Measurements from ENCODE around the gene CARD19. TPM values are rescaled to one million over a fixed set of nuclear protein-coding genes. Genes with fewer than 3 reads are reported as not detected.

CARD19 gene
- total and polyA plus RNA-seq, 9 of the 15 experiments (the other 6 are each of a cell fraction or from before 2014, with no cell fraction given): 0.90 to 34.9 (median 14.6) TPM

DNA sequence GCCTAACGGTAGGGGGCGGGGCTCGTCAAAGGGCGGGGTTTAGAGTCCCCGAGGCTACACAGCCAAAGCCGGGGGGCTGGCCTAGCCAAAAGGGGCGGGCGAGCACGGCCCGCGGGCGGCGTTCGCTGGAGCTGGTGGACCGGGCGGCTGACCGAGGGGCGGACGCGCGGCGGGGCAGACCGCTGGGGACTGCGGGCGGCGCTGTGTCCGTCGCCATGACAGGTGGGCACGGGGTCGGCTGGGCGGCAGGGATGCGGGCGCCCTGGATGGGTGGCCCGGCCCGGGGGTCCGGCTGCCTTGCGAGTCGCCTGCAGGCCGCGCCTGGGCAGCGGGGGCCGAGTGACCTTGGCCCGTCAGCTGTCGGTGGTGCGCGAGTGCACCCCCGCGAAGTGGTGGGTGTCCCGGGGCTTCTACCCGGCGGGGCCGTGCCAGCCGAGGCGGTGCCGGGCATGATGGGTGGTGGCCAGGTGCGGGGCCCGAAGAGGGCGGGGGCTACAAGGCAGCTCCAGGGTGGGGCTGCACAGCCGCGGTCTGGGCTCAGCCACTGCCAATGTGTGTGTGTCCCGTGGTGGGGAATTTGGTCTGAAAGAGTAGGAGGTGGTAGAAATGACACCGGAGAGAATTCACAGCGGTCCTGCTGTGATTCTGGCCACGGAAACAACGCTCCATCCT, at the start of gene CARD19 (continued):
- TF ChIP-seq CXXC5 (CRISPR knock-in tag; IDR thresholded peaks at IDR 0.05): peak; percentile 31
- TF ChIP-seq ZBTB1 (CRISPR knock-in tag; IDR thresholded peaks at IDR 0.05; ENCODE audit: borderline replicate concordance, low read depth): no peak
- TF ChIP-seq ZNF184 (CRISPR knock-in tag; IDR thresholded peaks at IDR 0.05): no peak
- peak in 1 of 2 experiments; percentile 68; a peak in 2 of 4 replicates for TF ChIP-seq MAZ (CRISPR knock-in tag; conservative IDR thresholded peaks at IDR 0.05 in 1 of 2, IDR thresholded peaks at IDR 0.05 in 1 of 2)
- TF ChIP-seq EP300 (IDR thresholded peaks at IDR 0.05; ENCODE audit: low read length): no peak
- TF ChIP-seq ZNF583 (CRISPR knock-in tag; IDR thresholded peaks at IDR 0.05): no peak
- TF ChIP-seq EP400 (IDR thresholded peaks at IDR 0.05): no peak
- no peak for TF ChIP-seq CREM (IDR thresholded peaks at IDR 0.05; ENCODE audit: low read depth)
- TF ChIP-seq GATAD2A (IDR thresholded peaks at IDR 0.05): 0 out of 2 replicates have a peak, but pooled peaks have one; percentile 62
- peak; percentile 70; the same call in 1 of the 2 replicates for TF ChIP-seq ESRRA (IDR thresholded peaks at IDR 0.05; ENCODE audit: borderline replicate concordance, low read depth)
- no peak for TF ChIP-seq ZNF24 (IDR thresholded peaks at IDR 0.05)
- TF ChIP-seq, protein P1, sequence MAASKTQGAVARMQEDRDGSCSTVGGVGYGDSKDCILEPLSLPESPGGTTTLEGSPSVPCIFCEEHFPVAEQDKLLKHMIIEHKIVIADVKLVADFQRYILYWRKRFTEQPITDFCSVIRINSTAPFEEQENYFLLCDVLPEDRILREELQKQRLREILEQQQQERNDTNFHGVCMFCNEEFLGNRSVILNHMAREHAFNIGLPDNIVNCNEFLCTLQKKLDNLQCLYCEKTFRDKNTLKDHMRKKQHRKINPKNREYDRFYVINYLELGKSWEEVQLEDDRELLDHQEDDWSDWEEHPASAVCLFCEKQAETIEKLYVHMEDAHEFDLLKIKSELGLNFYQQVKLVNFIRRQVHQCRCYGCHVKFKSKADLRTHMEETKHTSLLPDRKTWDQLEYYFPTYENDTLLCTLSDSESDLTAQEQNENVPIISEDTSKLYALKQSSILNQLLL (CRISPR knock-in tag; IDR thresholded peaks at IDR 0.05; ENCODE audit: borderline replicate concordance): no peak
- TF ChIP-seq RBM34 (IDR thresholded peaks at IDR 0.05; ENCODE audit: borderline replicate concordance, insufficient read depth, low read length): no peak
- TF ChIP-seq, protein P2, sequence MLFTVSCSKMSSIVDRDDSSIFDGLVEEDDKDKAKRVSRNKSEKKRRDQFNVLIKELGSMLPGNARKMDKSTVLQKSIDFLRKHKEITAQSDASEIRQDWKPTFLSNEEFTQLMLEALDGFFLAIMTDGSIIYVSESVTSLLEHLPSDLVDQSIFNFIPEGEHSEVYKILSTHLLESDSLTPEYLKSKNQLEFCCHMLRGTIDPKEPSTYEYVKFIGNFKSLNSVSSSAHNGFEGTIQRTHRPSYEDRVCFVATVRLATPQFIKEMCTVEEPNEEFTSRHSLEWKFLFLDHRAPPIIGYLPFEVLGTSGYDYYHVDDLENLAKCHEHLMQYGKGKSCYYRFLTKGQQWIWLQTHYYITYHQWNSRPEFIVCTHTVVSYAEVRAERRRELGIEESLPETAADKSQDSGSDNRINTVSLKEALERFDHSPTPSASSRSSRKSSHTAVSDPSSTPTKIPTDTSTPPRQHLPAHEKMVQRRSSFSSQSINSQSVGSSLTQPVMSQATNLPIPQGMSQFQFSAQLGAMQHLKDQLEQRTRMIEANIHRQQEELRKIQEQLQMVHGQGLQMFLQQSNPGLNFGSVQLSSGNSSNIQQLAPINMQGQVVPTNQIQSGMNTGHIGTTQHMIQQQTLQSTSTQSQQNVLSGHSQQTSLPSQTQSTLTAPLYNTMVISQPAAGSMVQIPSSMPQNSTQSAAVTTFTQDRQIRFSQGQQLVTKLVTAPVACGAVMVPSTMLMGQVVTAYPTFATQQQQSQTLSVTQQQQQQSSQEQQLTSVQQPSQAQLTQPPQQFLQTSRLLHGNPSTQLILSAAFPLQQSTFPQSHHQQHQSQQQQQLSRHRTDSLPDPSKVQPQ (CRISPR knock-in tag; IDR thresholded peaks at IDR 0.05; ENCODE audit: borderline replicate concordance): no peak
- no peak for TF ChIP-seq SRSF7 (optimal IDR thresholded peaks at IDR 0.05; ENCODE audit: low read depth, low read length)
- no peak for TF ChIP-seq MTA2 (IDR thresholded peaks at IDR 0.05; ENCODE audit: low read depth)
- peak; percentile 77 for TF ChIP-seq SAP30 (IDR thresholded peaks at IDR 0.05; ENCODE audit: borderline replicate concordance, insufficient read depth, low read depth, low read length, poor library complexity, severe bottlenecking)
- no peak for TF ChIP-seq BRD4 (IDR thresholded peaks at IDR 0.05)
- no peak for TF ChIP-seq ZNF124 (CRISPR knock-in tag; IDR thresholded peaks at IDR 0.05)
- peak; percentile 54; the same call in 1 of the 2 replicates for TF ChIP-seq ZBTB7A (IDR thresholded peaks at IDR 0.05; ENCODE audit: borderline replicate concordance, control insufficient read depth, low read depth, low read length)
- peak in 2 of 3 experiments; percentile 46 to 49 for TF ChIP-seq YY1 (IDR thresholded peaks at IDR 0.05; ENCODE audit: borderline replicate concordance in 1 of 3, control insufficient read depth in 1 of 3, extremely low read depth in 1 of 3, insufficient read depth in 3 of 3, insufficient read length in 1 of 3, insufficient replicate concordance in 2 of 3, low read depth in 1 of 3, low read length in 2 of 3)
- no peak for TF ChIP-seq NELFE (IDR thresholded peaks at IDR 0.05; ENCODE audit: insufficient read depth, insufficient read length)
- TF ChIP-seq, protein P3, sequence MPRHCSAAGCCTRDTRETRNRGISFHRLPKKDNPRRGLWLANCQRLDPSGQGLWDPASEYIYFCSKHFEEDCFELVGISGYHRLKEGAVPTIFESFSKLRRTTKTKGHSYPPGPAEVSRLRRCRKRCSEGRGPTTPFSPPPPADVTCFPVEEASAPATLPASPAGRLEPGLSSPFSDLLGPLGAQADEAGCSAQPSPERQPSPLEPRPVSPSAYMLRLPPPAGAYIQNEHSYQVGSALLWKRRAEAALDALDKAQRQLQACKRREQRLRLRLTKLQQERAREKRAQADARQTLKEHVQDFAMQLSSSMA (CRISPR knock-in tag; IDR thresholded peaks at IDR 0.05): no peak
- no peak for TF ChIP-seq ZNF12 (CRISPR knock-in tag; IDR thresholded peaks at IDR 0.05)
- TF ChIP-seq MCM7 (IDR thresholded peaks at IDR 0.05): no peak

Data from K562 (cell line).